Astrocyte (in vitro differentiated cells and primary cell): Measurements from ENCODE around the gene ATP11A. TPM values are rescaled to one million over a fixed set of nuclear protein-coding genes. Genes with fewer than 3 reads are reported as not detected.

Experiments used
- DNase-seq: peaks from one replicate; pipeline ENCODE4 v3.0.0-alpha.2; 2010; ENCODE audit warnings: low read depth
- FAIRE-seq: peaks from 2 replicates; lab custom pipeline; 2011; peaks lifted over from hg19 to GRCh38; lab: Jason Lieb, UNC
- H2AFZ ChIP-seq: 2 replicates; pipeline ENCODE4 v1.6.0; 2012; ENCODE audit warnings: low read depth, low read length, inconsistent platforms
- H3K27ac ChIP-seq: 2 replicates; pipeline ENCODE4 v1.5.1; 2011; ENCODE audit warnings: low read depth, low read length, inconsistent platforms
- H3K27me3 ChIP-seq: 2 replicates; pipeline ENCODE4 v1.6.0; 2011; ENCODE audit warnings: low read length, inconsistent platforms; ENCODE audit not compliant: insufficient read depth
- H3K36me3 ChIP-seq: 2 replicates; pipeline ENCODE4 v1.5.1; 2011; ENCODE audit warnings: low read length, inconsistent platforms; ENCODE audit not compliant: insufficient read depth
- H3K4me1 ChIP-seq: 2 replicates; pipeline ENCODE4 v1.5.1; 2011; ENCODE audit warnings: low read length, inconsistent platforms; ENCODE audit not compliant: insufficient read depth
- H3K4me2 ChIP-seq: 2 replicates; pipeline ENCODE4 v1.6.0; 2012; ENCODE audit warnings: low read length, inconsistent platforms
- H3K4me3 ChIP-seq: 2 replicates; pipeline ENCODE4 v1.5.1; 2011; ENCODE audit warnings: low read depth, mild to moderate bottlenecking, low read length, inconsistent platforms; ENCODE audit not compliant: insufficient read depth
- H3K79me2 ChIP-seq: 2 replicates; pipeline ENCODE4 v1.6.0; 2012; ENCODE audit warnings: mild to moderate bottlenecking, low read length, inconsistent platforms; ENCODE audit not compliant: insufficient read depth
- H3K9ac ChIP-seq: 2 replicates; pipeline ENCODE4 v1.6.0; 2012; ENCODE audit warnings: mild to moderate bottlenecking, low read length, inconsistent platforms
- H3K9me3 ChIP-seq: 2 replicates; pipeline ENCODE4 v1.5.1; 2012; ENCODE audit warnings: low read depth, mild to moderate bottlenecking, low read length, inconsistent platforms; ENCODE audit not compliant: insufficient read depth
- H4K20me1 ChIP-seq: 2 replicates; pipeline ENCODE4 v1.6.0; 2012; ENCODE audit warnings: low read length, inconsistent platforms; ENCODE audit not compliant: insufficient read depth
- H3K27ac Mint-ChIP-seq: one replicate; pipeline ENCODE4 v1.8.0; 2021; ENCODE audit warnings: mild to moderate bottlenecking, mixed read lengths; ENCODE audit not compliant: unreplicated experiment
- H3K27me3 Mint-ChIP-seq: one replicate; pipeline ENCODE4 v1.8.0; 2021; ENCODE audit warnings: low read depth, mixed read lengths; ENCODE audit not compliant: unreplicated experiment
- H3K36me3 Mint-ChIP-seq: one replicate; pipeline ENCODE4 v1.8.0; 2021; ENCODE audit warnings: low read depth, mixed read lengths; ENCODE audit not compliant: unreplicated experiment
- H3K4me1 Mint-ChIP-seq: one replicate; pipeline ENCODE4 v1.8.0; 2021; ENCODE audit warnings: low read depth, mixed read lengths; ENCODE audit not compliant: unreplicated experiment
- H3K4me3 Mint-ChIP-seq: one replicate; pipeline ENCODE4 v1.8.0; 2021; ENCODE audit warnings: mild to moderate bottlenecking, moderate library complexity, mixed read lengths; ENCODE audit not compliant: unreplicated experiment
- H3K9me3 Mint-ChIP-seq: one replicate; pipeline ENCODE4 v1.8.0; 2021; ENCODE audit warnings: mild to moderate bottlenecking, mixed read lengths; ENCODE audit not compliant: unreplicated experiment
- CTCF ChIP-seq: IDR thresholded peaks from 2 replicates; pipeline ENCODE4 v1.5.1; 2011; ENCODE audit warnings: low read depth, mild to moderate bottlenecking, inconsistent platforms, low read length, moderate library complexity; ENCODE audit not compliant: insufficient read depth
- EZH2 ChIP-seq: IDR thresholded peaks from 2 replicates; pipeline ENCODE4 v1.6.1; 2012; ENCODE audit warnings: mild to moderate bottlenecking, low read length, inconsistent platforms; ENCODE audit not compliant: insufficient read depth
- total RNA-seq: library from RNA; stranded (reverse); gene quantifications from 2 replicates; pipeline ENCODE4 v1.2.1, GENCODE V29; 2021

Gene ATP11A
- total RNA-seq, 1 donor from 2014 or later = 38.9 TPM

- Mint-ChIP-seq H3K36me3 (peaks cover 3% of the 10 kb centered on the region), H3K27ac (no peak overlapping the region), H3K4me1 (peaks cover 10% of the 10 kb centered on the region), H3K4me3 (no peak overlapping the region), H3K9me3 (no peaks in the 10 kb centered on the region), H3K27me3 (no peaks in the 10 kb centered on the region)
- no peaks in the 10 kb centered on the region for H4K20me1 ChIP-seq
- peak; percentile 33 for DNase-seq
- no peaks in the 10 kb centered on the region for H3K9me3 ChIP-seq
- H3K27ac ChIP-seq = no peak overlapping the region
- H3K9ac ChIP-seq = no peak overlapping the region
- H3K27me3 ChIP-seq = no peaks in the 10 kb centered on the region
- no peak overlapping the region for H3K4me2 ChIP-seq
- H3K79me2 ChIP-seq = no peaks in the 10 kb centered on the region
- H2AFZ ChIP-seq = no peak overlapping the region
- no peak for FAIRE-seq
- H3K4me3 ChIP-seq = no peak overlapping the region
- TF ChIP-seq CTCF = no peak
- no peak for TF ChIP-seq EZH2
- H3K4me1 ChIP-seq = no peaks in the 10 kb centered on the region
- H3K36me3 ChIP-seq = no peaks in the 10 kb centered on the region
These were observed 63.1 kb downstream of the ATP11A start for GRCh38 chr13:112752711-112753541.

GRCh38 chr13:112753833-112754232 is 64.0 kb downstream of the ATP11A start:
- H2AFZ ChIP-seq = no peak overlapping the region
- no peak overlapping the region for H3K4me2 ChIP-seq
- H3K27me3 ChIP-seq = no peaks in the 10 kb centered on the region
- no peak overlapping the region for H3K27ac ChIP-seq
- no peaks in the 10 kb centered on the region for H3K79me2 ChIP-seq
- no peaks in the 10 kb centered on the region for H3K9me3 Mint-ChIP-seq
- H4K20me1 ChIP-seq = no peaks in the 10 kb centered on the region
- no peak for TF ChIP-seq EZH2
- TF ChIP-seq CTCF = no peak
- no peak overlapping the region for H3K4me3 ChIP-seq
- DNase-seq (no peak), FAIRE-seq (no peak)
- H3K9ac ChIP-seq = no peak overlapping the region
- no peaks in the 10 kb centered on the region for H3K4me1 ChIP-seq
- no peak overlapping the region for H3K4me3 Mint-ChIP-seq
- H3K27me3 Mint-ChIP-seq = no peaks in the 10 kb centered on the region
- peaks cover 10% of the 10 kb centered on the region for H3K4me1 Mint-ChIP-seq
- H3K36me3 ChIP-seq = no peaks in the 10 kb centered on the region
- H3K9me3 ChIP-seq = no peaks in the 10 kb centered on the region
- peaks cover 3% of the 10 kb centered on the region for H3K36me3 Mint-ChIP-seq
- no peak overlapping the region for H3K27ac Mint-ChIP-seq
